ENCODE results near the gene FAM20A.

DNA sequence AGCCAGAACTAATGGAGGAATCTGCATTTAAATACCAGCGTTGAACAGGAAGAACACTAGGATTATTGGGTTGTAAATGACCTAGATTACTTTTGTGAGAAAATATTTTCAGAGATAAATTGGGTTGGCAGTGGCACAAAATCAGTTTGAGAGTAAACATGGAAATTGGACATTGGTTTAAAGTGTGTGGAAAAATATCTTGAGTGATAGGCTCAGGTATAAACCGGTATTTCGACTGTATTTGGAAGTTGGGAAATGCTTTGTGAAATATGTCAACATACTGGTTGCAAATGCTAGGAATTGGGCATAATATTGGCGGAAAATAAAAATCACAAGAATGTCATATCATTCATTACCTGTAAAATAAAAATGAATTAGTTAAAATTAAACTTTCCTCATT is 73.9 kb downstream of the FAM20A start:
- TF ChIP-seq, protein P1, sequence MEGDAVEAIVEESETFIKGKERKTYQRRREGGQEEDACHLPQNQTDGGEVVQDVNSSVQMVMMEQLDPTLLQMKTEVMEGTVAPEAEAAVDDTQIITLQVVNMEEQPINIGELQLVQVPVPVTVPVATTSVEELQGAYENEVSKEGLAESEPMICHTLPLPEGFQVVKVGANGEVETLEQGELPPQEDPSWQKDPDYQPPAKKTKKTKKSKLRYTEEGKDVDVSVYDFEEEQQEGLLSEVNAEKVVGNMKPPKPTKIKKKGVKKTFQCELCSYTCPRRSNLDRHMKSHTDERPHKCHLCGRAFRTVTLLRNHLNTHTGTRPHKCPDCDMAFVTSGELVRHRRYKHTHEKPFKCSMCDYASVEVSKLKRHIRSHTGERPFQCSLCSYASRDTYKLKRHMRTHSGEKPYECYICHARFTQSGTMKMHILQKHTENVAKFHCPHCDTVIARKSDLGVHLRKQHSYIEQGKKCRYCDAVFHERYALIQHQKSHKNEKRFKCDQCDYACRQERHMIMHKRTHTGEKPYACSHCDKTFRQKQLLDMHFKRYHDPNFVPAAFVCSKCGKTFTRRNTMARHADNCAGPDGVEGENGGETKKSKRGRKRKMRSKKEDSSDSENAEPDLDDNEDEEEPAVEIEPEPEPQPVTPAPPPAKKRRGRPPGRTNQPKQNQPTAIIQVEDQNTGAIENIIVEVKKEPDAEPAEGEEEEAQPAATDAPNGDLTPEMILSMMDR (IDR thresholded peaks at IDR 0.05): no peak
- TF ChIP-seq POLR2A (IDR thresholded peaks at IDR 0.05): no peak
